H9 (cell line): ENCODE results near the gene FBRSL1. TPM values are rescaled to one million over a fixed set of nuclear protein-coding genes. Genes with fewer than 3 reads are reported as not detected.
A peak's percentile ranks its signal among the peaks of the same experiment; 100 is the strongest.

Experiments used
- DNase-seq: peaks from one replicate; pipeline ENCODE4 v3.0.0-alpha.2; 2017
- H2AFZ ChIP-seq: one replicate; pipeline ENCODE4 v1.6.1; 2013; ENCODE audit warnings: mild to moderate bottlenecking, low read length, control low read depth, moderate library complexity
- H2AK5ac ChIP-seq: 2 replicates; pipeline ENCODE4 v1.6.1; 2013; ENCODE audit warnings: low read length, control low read depth, mixed read lengths; ENCODE audit not compliant: insufficient read length
- H2BK120ac ChIP-seq: one replicate; pipeline ENCODE4 v1.6.1; 2013; ENCODE audit warnings: low read depth, mild to moderate bottlenecking, low read length, control low read depth, inconsistent platforms; ENCODE audit not compliant: poor library complexity, severe bottlenecking
- H2BK12ac ChIP-seq: 2 replicates; pipeline ENCODE4 v1.6.1; 2013; ENCODE audit warnings: low read length, control low read depth, mixed read lengths, low read depth; ENCODE audit not compliant: insufficient read length
- H2BK15ac ChIP-seq: 2 replicates; pipeline ENCODE4 v1.6.1; 2013; ENCODE audit warnings: low read depth, low read length, control low read depth
- H2BK20ac ChIP-seq: one replicate; pipeline ENCODE4 v1.6.1; 2013; ENCODE audit warnings: low read depth, mild to moderate bottlenecking, low read length, control low read depth, inconsistent platforms; ENCODE audit not compliant: poor library complexity, severe bottlenecking
- H2BK5ac ChIP-seq: 2 replicates; pipeline ENCODE4 v1.6.1; 2013; ENCODE audit warnings: low read length, control low read depth, mixed read lengths; ENCODE audit not compliant: insufficient read length
- H3K14ac ChIP-seq: 2 replicates; pipeline ENCODE4 v1.6.1; 2013; ENCODE audit warnings: low read length, control low read depth; ENCODE audit not compliant: insufficient read depth
- H3K18ac ChIP-seq: 2 replicates; pipeline ENCODE4 v1.6.1; 2013; ENCODE audit warnings: low read depth, mild to moderate bottlenecking, mixed read lengths, low read length, control low read depth; ENCODE audit not compliant: insufficient read length
- H3K23ac ChIP-seq: 2 replicates; pipeline ENCODE4 v1.6.1; 2013; ENCODE audit warnings: low read length, control low read depth, mixed read lengths, low read depth; ENCODE audit not compliant: insufficient read length
- H3K23me2 ChIP-seq: 2 replicates; pipeline ENCODE4 v1.6.1; 2013; ENCODE audit warnings: low read depth, mild to moderate bottlenecking, mixed read lengths, low read length, control low read depth; ENCODE audit not compliant: insufficient read length, poor library complexity, severe bottlenecking
- H3K27ac ChIP-seq: 2 replicates; pipeline ENCODE4 v1.5.1; 2013; ENCODE audit warnings: low read length, control low read depth, mixed read lengths, low read depth; ENCODE audit not compliant: insufficient read length
- H3K27me3 ChIP-seq: 2 replicates; pipeline ENCODE4 v1.6.1; 2013; ENCODE audit warnings: low read length, control low read depth, inconsistent platforms; ENCODE audit not compliant: insufficient read depth
- H3K4ac ChIP-seq: 2 replicates; pipeline ENCODE4 v1.6.1; 2013; ENCODE audit warnings: low read depth, mild to moderate bottlenecking, control low read depth, inconsistent platforms, low read length, moderate library complexity
- H3K4me1 ChIP-seq: 2 replicates; pipeline ENCODE4 v1.6.1; 2013; ENCODE audit warnings: low read length, control low read depth, inconsistent platforms; ENCODE audit not compliant: insufficient read depth
- H3K4me2 ChIP-seq: 2 replicates; pipeline ENCODE4 v1.6.1; 2013; ENCODE audit warnings: low read length, control low read depth, mixed read lengths; ENCODE audit not compliant: insufficient read length, insufficient read depth
- H3K56ac ChIP-seq: 2 replicates; pipeline ENCODE4 v1.6.1; 2013; ENCODE audit warnings: low read depth, mild to moderate bottlenecking, mixed read lengths, low read length, control low read depth; ENCODE audit not compliant: insufficient read length
- H3K79me1 ChIP-seq: 2 replicates; pipeline ENCODE4 v1.6.1; 2013; ENCODE audit warnings: low read depth, mild to moderate bottlenecking, moderate library complexity, low read length, control low read depth, inconsistent platforms; ENCODE audit not compliant: insufficient read depth, poor library complexity, severe bottlenecking
- H3K79me2 ChIP-seq: 2 replicates; pipeline ENCODE4 v1.6.1; 2013; ENCODE audit warnings: low read length, control low read depth, inconsistent platforms; ENCODE audit not compliant: insufficient read depth
- H3K9ac ChIP-seq: 2 replicates; pipeline ENCODE4 v1.6.1; 2013; ENCODE audit warnings: low read length, control low read depth, mixed read lengths; ENCODE audit not compliant: insufficient read length; ENCODE audit errors: extremely low read depth
- H3K9me3 ChIP-seq: one replicate; pipeline ENCODE4 v1.6.1; 2013; ENCODE audit warnings: low read depth, low read length, inconsistent platforms; ENCODE audit not compliant: control insufficient read depth
- H3T11ph ChIP-seq: one replicate; pipeline ENCODE4 v1.6.1; 2013; ENCODE audit warnings: mild to moderate bottlenecking, low read length, control low read depth, inconsistent platforms
- H4K20me1 ChIP-seq: one replicate; pipeline ENCODE4 v1.6.1; 2013; ENCODE audit not compliant: control insufficient read depth, insufficient read length, insufficient read depth
- H4K5ac ChIP-seq: 2 replicates; pipeline ENCODE4 v1.6.1; 2013; ENCODE audit warnings: low read depth, mild to moderate bottlenecking, mixed read lengths, low read length, control low read depth; ENCODE audit not compliant: insufficient read length
- H4K8ac ChIP-seq: replicated peaks from 2 replicates; pipeline ENCODE4 v1.6.1; 2013; ENCODE audit warnings: low read length, control low read depth, mixed read lengths, low read depth; ENCODE audit not compliant: insufficient read length
- H4K91ac ChIP-seq: 2 replicates; pipeline ENCODE4 v1.6.1; 2013; ENCODE audit warnings: low read depth, mild to moderate bottlenecking, moderate library complexity, mixed read lengths, low read length, control low read depth; ENCODE audit not compliant: insufficient read length
- H3K27ac Mint-ChIP-seq, 3 experiments: 2 replicates in 2 of 3; 3 replicates in 1 of 3; pipeline ENCODE4 v1.8.0; 2020 to 2021; ENCODE audit warnings: mixed read lengths in 3 of 3, mild to moderate bottlenecking in 1 of 3, moderate library complexity in 1 of 3
- H3K27me3 Mint-ChIP-seq: 2 replicates; pipeline ENCODE4 v1.8.0; 2021; ENCODE audit warnings: low read depth, mild to moderate bottlenecking, moderate library complexity, mixed read lengths
- H3K36me3 Mint-ChIP-seq, 3 experiments: 2 replicates in 2 of 3; 3 replicates in 1 of 3; pipeline ENCODE4 v1.8.0; 2020 to 2021; ENCODE audit warnings: low read depth in 3 of 3, mixed read lengths in 3 of 3; ENCODE audit not compliant: insufficient read depth in 1 of 3
- H3K4me1 Mint-ChIP-seq, 2 experiments: 2 replicates each; pipeline ENCODE4 v1.8.0; 2020; ENCODE audit warnings: mixed read lengths in 2 of 2
- H3K4me3 Mint-ChIP-seq, 2 experiments: 2 replicates in 1 of 2; 3 replicates in 1 of 2; pipeline ENCODE4 v1.8.0; 2020 to 2021; ENCODE audit warnings: mild to moderate bottlenecking in 2 of 2, mixed read lengths in 2 of 2, moderate library complexity in 1 of 2
- H3K9me3 Mint-ChIP-seq, 2 experiments: 2 replicates in 1 of 2; 3 replicates in 1 of 2; pipeline ENCODE4 v1.8.0; 2020; ENCODE audit warnings: mild to moderate bottlenecking in 2 of 2, mixed read lengths in 2 of 2, moderate library complexity in 1 of 2
- WGBS: extraction: QIAGEN DNeasy Blood & Tissue Kit; methylation state at CpG from one replicate; pipeline ENCODE4 v1.1.7; 2013; ENCODE audit warnings: missing lambda C conversion rate, low lambda C conversion rate, mixed read lengths; ENCODE audit not compliant: insufficient read length; ENCODE audit errors: extremely low coverage; 5-methylcytosine and 5-hydroxymethylcytosine counted together
- total RNA-seq: library from RNA; stranded (reverse); gene quantifications from 2 replicates; pipeline ENCODE4 v1.2.1, GENCODE V29; 2021
- TF ChIP-seq, protein P1 (sequence below): fragments of 200-600 bp; sonication (generic); conservative IDR thresholded peaks from 3 replicates; pipeline ENCODE4 v1.8.0; 2021; ENCODE audit warnings: antibody characterized with exemption, mild to moderate bottlenecking

Gene FBRSL1
- total RNA-seq, 1 experiment from 2014 or later: 90.8 TPM

DNA sequence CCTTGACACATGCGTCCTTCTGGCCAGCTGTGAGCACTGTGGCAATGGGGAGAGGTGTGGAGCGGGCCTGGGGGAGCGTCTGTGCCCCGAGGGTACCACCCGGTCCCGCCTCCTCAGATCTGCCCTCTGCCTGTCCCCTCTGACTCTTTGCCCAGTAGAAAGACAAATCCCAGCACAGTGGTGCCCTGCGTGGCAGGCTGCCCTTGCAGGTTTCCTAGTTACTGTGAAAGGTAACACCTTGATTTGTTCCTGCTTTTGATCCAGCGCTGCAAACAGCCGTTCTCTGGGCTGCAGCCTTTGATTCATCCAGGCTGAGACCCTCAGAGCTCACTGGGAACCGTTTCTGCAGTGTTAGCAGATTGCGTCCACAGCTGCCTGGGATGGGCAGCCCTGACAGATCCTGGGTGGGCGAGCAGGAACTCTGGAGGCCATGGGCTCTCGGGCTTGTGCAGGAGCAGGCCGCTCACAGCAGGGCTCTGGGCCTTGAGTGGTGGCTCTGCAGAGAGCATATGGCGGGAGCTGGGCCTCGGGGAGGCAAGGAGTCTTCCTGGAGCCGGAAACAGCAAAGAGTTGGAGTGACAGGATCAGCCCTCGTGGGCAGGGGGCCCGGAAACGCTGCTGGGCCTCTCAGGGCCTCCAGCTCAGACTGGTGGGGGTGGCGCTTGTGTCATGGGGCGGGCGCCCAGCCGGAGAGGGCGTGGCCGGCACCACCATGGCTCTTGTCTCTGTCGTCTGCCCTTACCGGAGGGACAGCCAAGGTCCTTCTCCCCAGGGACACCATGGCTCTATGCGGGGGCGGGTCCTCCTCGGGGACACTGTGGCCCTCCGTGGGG is 16.6 kb downstream of the FBRSL1 start:
- no peak overlapping the region for H2BK120ac ChIP-seq
- H3K79me1 ChIP-seq: peaks cover 9% of the 10 kb centered on the region
- H3K4me1 ChIP-seq: peaks cover 4% of the 10 kb centered on the region; the same call in 1 of the 2 replicates
- no peak overlapping the region for H4K8ac ChIP-seq
- Mint-ChIP-seq H3K27me3 (no peaks in the 10 kb centered on the region), H3K9me3 (no peaks in the 10 kb centered on the region), H3K27ac (peak overlapping the region in 1 of 3 experiments; percentile 2; a peak in 1 of 7 replicates), H3K4me3 (peak overlapping the region in 1 of 2 experiments; percentile 35; a peak in 1 of 5 replicates), H3K4me1 (peaks cover 18 to 38% of the 10 kb centered on the region in 2 experiments), H3K36me3 (no peaks in the 10 kb centered on the region; a peak in 1 of 7 replicates)
- WGBS: no CpG with 5 or more reads among the region's 32 CpGs
- H2BK12ac ChIP-seq: no peak overlapping the region
- H3K4ac ChIP-seq: no peak overlapping the region
- H3K23ac ChIP-seq: no peak overlapping the region
- TF ChIP-seq, protein P1, sequence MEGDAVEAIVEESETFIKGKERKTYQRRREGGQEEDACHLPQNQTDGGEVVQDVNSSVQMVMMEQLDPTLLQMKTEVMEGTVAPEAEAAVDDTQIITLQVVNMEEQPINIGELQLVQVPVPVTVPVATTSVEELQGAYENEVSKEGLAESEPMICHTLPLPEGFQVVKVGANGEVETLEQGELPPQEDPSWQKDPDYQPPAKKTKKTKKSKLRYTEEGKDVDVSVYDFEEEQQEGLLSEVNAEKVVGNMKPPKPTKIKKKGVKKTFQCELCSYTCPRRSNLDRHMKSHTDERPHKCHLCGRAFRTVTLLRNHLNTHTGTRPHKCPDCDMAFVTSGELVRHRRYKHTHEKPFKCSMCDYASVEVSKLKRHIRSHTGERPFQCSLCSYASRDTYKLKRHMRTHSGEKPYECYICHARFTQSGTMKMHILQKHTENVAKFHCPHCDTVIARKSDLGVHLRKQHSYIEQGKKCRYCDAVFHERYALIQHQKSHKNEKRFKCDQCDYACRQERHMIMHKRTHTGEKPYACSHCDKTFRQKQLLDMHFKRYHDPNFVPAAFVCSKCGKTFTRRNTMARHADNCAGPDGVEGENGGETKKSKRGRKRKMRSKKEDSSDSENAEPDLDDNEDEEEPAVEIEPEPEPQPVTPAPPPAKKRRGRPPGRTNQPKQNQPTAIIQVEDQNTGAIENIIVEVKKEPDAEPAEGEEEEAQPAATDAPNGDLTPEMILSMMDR: no peak
- H3K18ac ChIP-seq: no peak overlapping the region
- H4K5ac ChIP-seq: no peak overlapping the region
- no peak overlapping the region for H3K4me2 ChIP-seq
- H4K91ac ChIP-seq: no peak overlapping the region
- no peak overlapping the region for H3K56ac ChIP-seq
- no peak overlapping the region for H3K27ac ChIP-seq
- no peak overlapping the region for H2AFZ ChIP-seq
- H3T11ph ChIP-seq: no peak overlapping the region
- no peaks in the 10 kb centered on the region for H3K9me3 ChIP-seq
- no peak overlapping the region for H3K9ac ChIP-seq
- no peaks in the 10 kb centered on the region for H3K27me3 ChIP-seq
- no peak overlapping the region for H2BK20ac ChIP-seq
- no peak overlapping the region for H2AK5ac ChIP-seq
- no peak overlapping the region for H2BK15ac ChIP-seq
- peaks cover 6% of the 10 kb centered on the region; the same call in 1 of the 2 replicates for H3K79me2 ChIP-seq
- no peak overlapping the region for H2BK5ac ChIP-seq
- H4K20me1 ChIP-seq: peaks cover 2% of the 10 kb centered on the region
- DNase-seq: peak; percentile 76
- H3K14ac ChIP-seq: no peak overlapping the region; the same call in 1 of the 2 replicates
- H3K23me2 ChIP-seq: no peaks in the 10 kb centered on the region
